ENCODE results near the gene NDUFAF8. TPM values are rescaled to one million over a fixed set of nuclear protein-coding genes. Genes with fewer than 3 reads are reported as not detected.
A peak's percentile ranks its signal among the peaks of the same experiment; 100 is the strongest.
"Not testable (repeated sequence)": the region's sequence is repeated elsewhere in the genome, so short reads cannot be mapped to it uniquely, and the experiment has no call there.

NDUFAF8 gene
- polyA plus RNA-seq, 1 experiment = 70.8 TPM

DNA sequence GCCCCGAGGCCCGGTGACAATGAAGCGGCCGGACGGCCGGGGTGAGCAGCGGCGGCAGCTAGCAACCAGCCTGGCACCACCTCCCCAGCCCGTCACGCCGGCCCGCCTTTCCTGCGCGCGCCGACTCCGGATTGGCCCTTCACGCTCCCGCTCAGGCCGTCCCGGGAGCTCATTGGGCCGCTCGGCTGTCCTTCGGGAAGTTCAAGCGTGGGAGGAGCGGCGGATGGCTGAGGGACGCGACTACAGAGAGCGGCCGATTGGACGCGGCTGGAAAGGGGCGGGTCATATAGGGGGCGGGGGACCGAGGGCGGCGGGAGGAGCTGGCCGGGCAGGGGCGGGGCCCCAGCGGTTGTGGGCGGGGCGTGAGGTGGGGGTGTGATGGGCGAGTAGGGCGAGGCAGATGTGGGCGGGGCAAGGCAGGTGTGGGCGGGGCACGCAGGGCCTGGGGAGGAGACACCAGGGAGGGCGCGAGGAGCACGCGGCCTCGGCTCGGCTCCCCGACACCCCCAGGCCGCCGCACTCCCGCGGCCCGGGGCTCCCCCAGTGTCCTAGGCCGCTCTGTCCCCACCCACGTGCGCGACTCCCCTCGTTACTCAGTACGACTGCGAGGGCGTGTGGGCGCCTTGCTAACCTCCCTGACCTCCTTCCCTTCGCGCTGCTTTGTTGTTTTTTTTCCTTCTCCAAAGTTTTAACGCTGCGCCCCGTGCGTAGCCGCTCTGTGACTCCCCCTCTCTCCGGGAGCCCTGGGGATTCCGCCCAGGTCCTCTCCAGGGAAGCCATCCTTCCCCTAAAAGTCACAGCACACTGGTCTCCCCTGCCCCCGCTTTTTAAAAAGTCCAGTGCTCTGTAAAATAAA lies 16.0 kb upstream of the NDUFAF8 start, which contains the start of gene CEP131:
TSS of gene CEP131 (minus strand) at position 60 of the 856 bp plus-strand sequence. CDS start 2,909 bp downstream, outside the sequence.
- Histone ChIP-seq H3K4me3 (ENCODE audit: low read depth, low read length) (peak within 1 kb of the TSS; percentile 81), H3K27me3 (ENCODE audit: control insufficient read depth, insufficient read depth, low read length) (no peaks in the 10 kb centered on the region), H3K36me3 (ENCODE audit: control insufficient read depth, insufficient read depth, low read length) (no peaks in the 10 kb centered on the region; the same call in 1 of the 2 replicates)
- POLR2A ChIA-PET = interaction anchor here (0.6 kb wide), 1 partner anchor 187 kb away, joined by 7 read pairs; no protein-coding TSS in a partner anchor
- peak; percentile 83 for DNase-seq (ENCODE audit: low read depth)
- TF ChIP-seq, protein P1, sequence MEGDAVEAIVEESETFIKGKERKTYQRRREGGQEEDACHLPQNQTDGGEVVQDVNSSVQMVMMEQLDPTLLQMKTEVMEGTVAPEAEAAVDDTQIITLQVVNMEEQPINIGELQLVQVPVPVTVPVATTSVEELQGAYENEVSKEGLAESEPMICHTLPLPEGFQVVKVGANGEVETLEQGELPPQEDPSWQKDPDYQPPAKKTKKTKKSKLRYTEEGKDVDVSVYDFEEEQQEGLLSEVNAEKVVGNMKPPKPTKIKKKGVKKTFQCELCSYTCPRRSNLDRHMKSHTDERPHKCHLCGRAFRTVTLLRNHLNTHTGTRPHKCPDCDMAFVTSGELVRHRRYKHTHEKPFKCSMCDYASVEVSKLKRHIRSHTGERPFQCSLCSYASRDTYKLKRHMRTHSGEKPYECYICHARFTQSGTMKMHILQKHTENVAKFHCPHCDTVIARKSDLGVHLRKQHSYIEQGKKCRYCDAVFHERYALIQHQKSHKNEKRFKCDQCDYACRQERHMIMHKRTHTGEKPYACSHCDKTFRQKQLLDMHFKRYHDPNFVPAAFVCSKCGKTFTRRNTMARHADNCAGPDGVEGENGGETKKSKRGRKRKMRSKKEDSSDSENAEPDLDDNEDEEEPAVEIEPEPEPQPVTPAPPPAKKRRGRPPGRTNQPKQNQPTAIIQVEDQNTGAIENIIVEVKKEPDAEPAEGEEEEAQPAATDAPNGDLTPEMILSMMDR (IDR thresholded peaks at IDR 0.05; ENCODE audit: insufficient read depth, low read depth, low read length) = no peak
- CTCF ChIA-PET = interaction anchor here (0.8 to 1.1 kb wide), 4 partner anchors 14 to 249 kb away, joined by 3 to 4 read pairs (median 4); no protein-coding TSS in a partner anchor

DNA sequence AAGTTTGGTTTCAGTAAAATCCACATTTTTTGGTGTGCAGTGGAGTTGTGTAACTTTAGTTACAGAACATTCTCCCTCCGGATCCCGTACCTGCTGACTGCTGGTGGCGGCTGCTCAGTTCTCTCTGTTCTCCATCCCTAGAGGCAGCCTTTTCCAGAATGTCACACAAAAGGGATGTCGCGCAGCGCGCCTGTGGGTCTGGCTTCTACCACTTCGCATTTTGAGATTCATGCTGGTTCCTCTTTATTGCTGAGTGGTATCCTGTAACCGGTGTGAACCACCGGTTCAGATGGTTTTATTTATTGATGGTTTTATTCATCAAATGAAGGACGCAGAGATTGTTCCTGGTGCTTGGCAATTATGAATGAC lies 15.4 kb upstream of the NDUFAF8 start:
- POLR2A ChIA-PET = no interaction called here
- TF ChIP-seq, protein P1 (IDR thresholded peaks at IDR 0.05; ENCODE audit: insufficient read depth, low read depth, low read length) = no peak
- Histone ChIP-seq H3K4me3 (ENCODE audit: low read depth, low read length) (peak overlapping the region; percentile 47), H3K36me3 (ENCODE audit: control insufficient read depth, insufficient read depth, low read length) (no peaks in the 10 kb centered on the region; the same call in none of the 2 replicates), H3K27me3 (ENCODE audit: control insufficient read depth, insufficient read depth, low read length) (no peaks in the 10 kb centered on the region)
- DNase-seq (ENCODE audit: low read depth) = no peak
- CTCF ChIA-PET = interaction anchor here (0.9 kb wide), 1 partner anchor 15 kb away, joined by 3 read pairs; the partner anchor contains the start of genes NDUFAF8 and TEPSIN

DNA sequence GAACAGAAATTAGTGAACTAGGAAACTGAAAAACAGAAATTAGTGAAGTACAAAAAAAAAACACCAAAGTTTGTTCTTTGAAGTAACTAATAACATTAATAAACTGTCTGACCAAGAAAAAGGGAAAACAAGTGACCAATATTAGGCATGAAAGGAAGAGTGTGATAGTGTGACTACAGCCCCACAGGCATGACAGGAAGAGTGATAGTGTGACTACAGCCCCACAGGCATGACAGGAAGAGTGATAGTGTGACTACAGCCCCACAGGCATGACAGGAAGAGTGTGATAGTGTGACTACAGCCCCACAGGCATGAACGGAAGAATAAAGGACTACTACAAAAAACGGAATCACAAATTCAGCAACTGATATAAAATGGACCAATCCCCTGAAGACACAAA lies 11.5 kb upstream of the NDUFAF8 start:
- H3K27me3 ChIP-seq (ENCODE audit: control insufficient read depth, insufficient read depth, low read length); POLR2A ChIA-PET; H3K4me3 ChIP-seq (ENCODE audit: low read depth, low read length); CTCF ChIA-PET; DNase-seq (ENCODE audit: low read depth): not testable (repeated sequence)
- H3K36me3 ChIP-seq (ENCODE audit: control insufficient read depth, insufficient read depth, low read length) = peaks cover 22% of the 10 kb centered on the region

DNA sequence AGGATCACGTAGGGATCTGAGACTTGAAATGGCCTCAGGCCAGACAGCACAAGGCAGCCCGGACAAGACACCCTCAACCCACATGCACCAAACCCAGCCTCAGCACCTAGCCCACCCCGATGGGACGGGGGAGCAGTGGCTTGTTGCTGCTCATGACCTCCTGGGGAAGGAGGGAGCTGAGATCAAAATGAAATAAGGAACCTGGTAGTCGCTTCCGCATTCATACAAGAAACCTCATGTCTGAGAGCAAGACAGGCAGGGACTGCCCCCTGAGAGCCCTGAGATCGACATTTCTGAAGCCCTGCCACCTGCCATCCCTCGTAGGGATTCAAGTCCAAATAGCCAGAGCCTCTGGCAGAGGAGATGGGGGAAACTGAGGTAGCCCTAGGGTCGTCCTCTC lies 10.7 kb upstream of the NDUFAF8 start:
- ChIA-PET POLR2A (no interaction called here), CTCF (no interaction called here)
- TF ChIP-seq, protein P1 (IDR thresholded peaks at IDR 0.05; ENCODE audit: insufficient read depth, low read depth, low read length) = no peak
- no peak for DNase-seq (ENCODE audit: low read depth)
- no peaks in the 10 kb centered on the region for H3K27me3 ChIP-seq (ENCODE audit: control insufficient read depth, insufficient read depth, low read length)
- peaks cover 27% of the 10 kb centered on the region for H3K36me3 ChIP-seq (ENCODE audit: control insufficient read depth, insufficient read depth, low read length)
- no peak overlapping the region for H3K4me3 ChIP-seq (ENCODE audit: low read depth, low read length)

DNA sequence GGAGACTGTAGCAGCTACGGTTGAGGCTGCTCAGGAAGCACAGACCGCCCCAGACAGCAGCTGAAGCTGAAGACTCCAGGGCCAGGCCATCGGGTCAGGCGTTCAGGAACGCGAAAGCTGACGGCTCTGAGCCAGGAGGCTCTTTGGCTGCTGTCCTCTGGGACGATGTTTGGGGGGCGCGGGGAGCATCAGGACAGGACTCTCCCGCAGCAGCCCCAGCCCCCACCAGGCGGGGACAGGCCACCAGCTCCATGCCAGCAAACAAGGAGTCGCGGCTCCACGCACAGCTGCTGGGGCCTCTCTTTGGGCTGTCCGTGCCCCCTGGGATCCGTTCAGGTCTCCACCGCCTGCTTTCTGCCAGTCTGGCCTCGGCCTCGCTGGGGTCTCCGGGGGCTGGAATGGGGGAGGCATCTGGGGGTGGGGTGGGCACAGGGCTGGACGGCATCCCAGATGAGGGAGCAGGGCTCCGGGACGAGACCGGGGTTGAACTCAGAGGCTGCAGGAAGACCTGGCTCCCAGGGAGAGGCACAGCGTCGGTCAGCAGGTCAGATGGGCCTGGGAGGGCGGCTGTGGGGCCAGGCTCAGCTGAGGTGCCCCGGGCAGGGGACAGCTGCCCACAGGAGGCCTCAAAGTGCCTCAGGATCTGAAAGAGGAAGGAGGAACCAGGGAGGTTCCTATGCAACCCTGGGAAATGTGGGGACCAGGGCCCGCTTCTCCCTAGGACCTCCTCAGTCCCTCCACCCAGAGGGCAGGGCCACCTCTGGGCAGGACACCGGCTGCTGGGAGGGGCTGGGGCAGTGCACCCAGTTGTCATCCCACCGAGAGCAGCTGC lies 10.1 kb upstream of the NDUFAF8 start:
- no peak overlapping the region for H3K4me3 ChIP-seq (ENCODE audit: low read depth, low read length)
- TF ChIP-seq, protein P1 (IDR thresholded peaks at IDR 0.05; ENCODE audit: insufficient read depth, low read depth, low read length) = no peak
- DNase-seq (ENCODE audit: low read depth) = no peak
- ChIA-PET CTCF (no interaction called here), POLR2A (no interaction called here)
- H3K27me3 ChIP-seq (ENCODE audit: control insufficient read depth, insufficient read depth, low read length) = no peaks in the 10 kb centered on the region
- H3K36me3 ChIP-seq (ENCODE audit: control insufficient read depth, insufficient read depth, low read length) = peaks cover 30% of the 10 kb centered on the region
